ENCODE data around the gene LARP7.
"Not testable (repeated sequence)": the region's sequence is repeated elsewhere in the genome, so short reads cannot be mapped to it uniquely, and the experiment has no call there.

LARP7 gene

GRCh38 chr4:112648263-112649054, 11.5 kb downstream of the LARP7 start:
- intact Hi-C loops (cut with DNase I), result no loop called here
- no peak for DNase-seq

DNA sequence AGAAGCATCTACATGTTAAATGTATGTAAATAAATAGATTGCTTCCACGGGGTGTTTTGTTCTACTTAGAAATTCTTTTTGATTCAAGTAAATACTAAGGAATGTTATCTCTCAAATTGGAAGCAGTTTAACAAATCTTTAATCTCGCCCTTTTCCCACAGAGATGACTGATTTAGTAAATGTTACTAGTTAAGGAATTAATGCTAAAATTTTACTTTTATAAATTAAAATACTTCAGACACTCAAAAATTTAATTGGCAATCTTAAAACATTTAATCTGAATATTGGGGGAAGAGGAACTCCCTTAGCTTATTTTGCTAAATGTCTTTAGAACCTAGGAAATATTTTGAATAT, 12.1 kb downstream of the LARP7 start:
- DNase-seq, result no peak
- intact Hi-C loops (cut with DNase I), result no loop called here

DNA sequence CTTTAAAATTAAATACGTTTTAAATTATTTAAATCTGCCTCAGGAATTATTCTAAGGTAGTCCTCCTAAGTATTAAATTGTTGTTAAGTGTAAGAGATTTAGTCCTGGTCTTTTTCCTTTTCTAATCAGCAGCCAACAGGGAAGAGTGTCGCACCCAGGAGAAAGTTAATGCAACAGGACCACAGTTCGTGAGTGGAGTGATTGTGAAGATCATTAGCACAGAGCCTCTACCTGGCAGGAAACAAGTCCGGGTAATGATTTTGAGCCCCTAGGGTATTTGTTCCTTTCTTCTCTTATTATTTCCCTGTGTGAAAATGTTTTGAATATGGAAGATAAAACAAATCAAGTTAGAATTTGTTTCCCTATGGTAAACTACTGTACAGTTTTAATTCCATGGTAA, 13.4 kb downstream of the LARP7 start:
- intact Hi-C loops (cut with DNase I), result no loop called here
- DNase-seq, result no peak

DNA sequence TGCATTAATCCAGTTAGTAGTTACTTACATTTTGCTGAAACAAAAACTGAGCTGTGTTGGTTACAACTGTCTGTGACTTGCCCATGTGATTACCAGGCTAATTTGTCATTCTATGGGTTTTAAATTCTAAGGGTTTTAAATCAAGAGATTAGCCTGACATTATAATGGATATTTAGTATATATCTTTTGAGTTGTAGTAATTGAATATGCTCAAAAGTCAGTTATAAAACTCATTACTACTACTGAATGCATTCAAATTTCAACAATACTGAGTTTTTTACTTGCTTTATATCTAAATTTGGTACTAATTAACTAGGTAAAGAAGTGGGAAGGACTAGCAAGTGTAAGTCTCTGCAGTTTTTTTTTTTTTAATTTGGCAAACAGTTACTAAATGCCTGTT, 14.7 kb downstream of the LARP7 start:
- intact Hi-C loops (cut with DNase I), result no loop called here
- DNase-seq, result no peak

DNA sequence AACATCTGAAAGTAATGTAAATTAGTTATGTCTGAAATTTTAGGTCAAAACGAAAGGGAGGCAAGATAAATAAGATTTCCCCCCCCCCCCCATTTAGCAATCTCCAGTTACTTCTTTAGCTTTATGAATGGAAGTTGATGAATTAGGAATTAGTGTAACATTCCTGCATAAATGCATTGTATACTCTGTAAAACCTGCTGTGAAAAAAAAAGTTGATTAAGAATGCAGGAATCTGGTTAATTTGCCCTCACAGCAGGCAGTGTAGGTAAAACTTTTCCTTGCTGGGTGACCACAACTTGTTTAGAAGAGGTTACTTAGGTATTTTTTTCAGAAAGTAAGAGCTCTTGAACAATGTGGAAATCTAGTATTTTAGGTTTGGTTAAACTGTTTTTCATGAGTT, 15.3 kb downstream of the LARP7 start:
- no peak for DNase-seq
- intact Hi-C loops (cut with DNase I), result no loop called here

DNA sequence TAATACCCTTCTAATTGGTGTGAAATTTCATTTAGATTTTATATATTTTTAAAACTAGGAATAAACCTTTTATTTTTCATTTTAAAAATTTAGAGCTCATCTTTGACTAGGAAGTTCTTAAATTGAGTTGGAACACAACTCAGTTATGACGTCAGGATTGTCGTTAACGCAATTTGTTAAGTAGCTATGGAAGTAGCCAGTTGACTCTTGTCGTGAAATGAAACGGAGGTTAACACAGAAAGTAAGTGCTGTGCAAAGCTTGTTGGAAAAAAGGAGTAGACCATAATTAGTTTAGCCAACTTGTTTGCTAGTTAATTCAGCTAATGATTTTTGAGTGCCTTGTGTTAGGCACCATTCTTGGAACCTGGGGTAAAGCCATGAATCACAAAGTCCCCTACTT, 18.3 kb downstream of the LARP7 start:
- intact Hi-C loops (cut with DNase I), result no loop called here
- DNase-seq, result no peak

DNA sequence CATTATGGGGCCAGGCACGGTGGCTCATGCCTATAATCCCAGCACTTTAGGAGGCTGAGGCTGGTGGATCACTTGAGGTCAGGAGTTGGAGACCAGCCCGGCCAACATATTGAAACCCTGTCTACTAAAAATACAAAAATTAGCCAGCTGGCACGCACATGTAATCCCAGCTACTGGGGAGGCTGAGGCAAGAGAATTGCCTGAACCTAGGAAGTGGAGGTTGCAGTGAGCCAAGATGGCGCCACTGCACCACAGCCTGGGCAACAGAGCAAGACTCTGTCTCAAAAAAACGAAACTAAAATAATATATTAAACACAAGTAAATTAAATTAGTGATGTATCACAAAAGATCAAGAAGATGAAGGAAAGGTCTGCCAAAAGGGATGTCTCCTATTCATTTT, 19.2 kb downstream of the LARP7 start:
- intact Hi-C loops (cut with DNase I); DNase-seq: not testable (repeated sequence)

GRCh38 chr4:112664611-112665010, 27.7 kb downstream of the LARP7 start:
- intact Hi-C loops (cut with DNase I), result no loop called here
- DNase-seq, result no peak

DNA sequence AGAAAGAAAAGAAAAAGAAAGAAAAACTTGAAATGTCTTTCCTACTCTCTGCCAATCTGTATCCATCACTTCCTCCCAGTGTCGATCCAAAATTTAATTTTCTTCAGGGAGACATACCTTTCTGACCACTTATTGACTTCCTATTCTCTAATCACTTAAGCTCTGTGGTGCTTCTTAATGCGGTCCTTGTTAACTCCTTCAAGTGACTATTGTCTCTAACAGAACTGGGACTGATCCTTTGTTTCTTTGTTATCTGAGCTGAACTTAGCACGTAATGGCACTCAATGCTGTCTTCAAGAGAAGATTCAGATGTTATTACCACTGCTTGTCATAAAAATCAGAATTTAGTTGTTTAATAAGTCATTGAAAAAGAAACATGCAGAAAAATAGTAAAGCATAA, 31.2 kb downstream of the LARP7 start:
- intact Hi-C loops (cut with DNase I), result no loop called here
- no peak for DNase-seq

GRCh38 chr4:112673076-112673475, 36.1 kb downstream of the LARP7 start:
- intact Hi-C loops (cut with DNase I), result no loop called here
- no peak for DNase-seq

DNA sequence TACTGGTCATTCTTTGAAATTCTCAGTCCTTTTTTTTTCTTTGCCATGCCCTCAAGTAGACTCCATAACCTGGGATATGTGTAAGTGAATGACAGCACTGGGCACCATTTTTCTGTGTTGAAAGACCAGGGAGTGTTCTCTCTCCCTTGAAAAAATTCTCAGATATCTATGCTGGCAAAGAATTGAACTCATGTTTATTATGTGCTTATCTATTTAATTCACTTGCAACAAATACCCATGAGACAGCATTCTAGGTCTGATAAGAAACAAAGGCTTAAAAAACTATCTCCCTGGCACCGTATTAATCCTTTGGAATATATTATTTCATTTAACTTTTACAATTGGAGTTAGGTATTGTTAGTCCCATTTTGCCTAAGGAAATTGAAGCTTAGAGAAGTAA, 36.7 kb downstream of the LARP7 start:
- intact Hi-C loops (cut with DNase I), result no loop called here
- DNase-seq, result no peak

DNA sequence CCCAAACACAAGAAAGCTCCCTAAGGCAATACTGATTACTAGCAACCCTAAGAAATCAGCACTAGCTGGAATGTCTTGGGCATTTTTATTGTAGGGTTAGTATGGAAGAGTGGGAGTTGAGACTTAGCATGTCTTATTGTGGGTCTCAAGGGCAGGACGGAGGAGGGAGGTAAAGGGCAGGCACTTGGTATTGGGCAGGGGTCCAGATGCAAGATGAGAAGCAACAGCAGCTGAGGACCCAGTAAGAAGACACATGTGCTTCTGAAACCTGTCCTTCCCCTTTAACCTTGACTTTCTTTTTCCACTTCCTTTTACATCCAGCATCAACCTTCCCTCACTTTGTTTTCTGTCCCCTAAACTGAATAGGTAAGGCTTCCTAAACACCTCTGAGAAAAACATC, 37.4 kb downstream of the LARP7 start:
- DNase-seq, result no peak
- intact Hi-C loops (cut with DNase I), result no loop called here

- intact Hi-C loops (cut with DNase I), result no loop called here
- no peak for DNase-seq
These were observed 40.7 kb downstream of the LARP7 start for GRCh38 chr4:112677519-112678091.

- no peak for DNase-seq
- intact Hi-C loops (cut with DNase I), result no loop called here
These were observed 44.1 kb downstream of the LARP7 start for GRCh38 chr4:112680996-112681395.

GRCh38 chr4:112693507-112693906, 56.6 kb downstream of the LARP7 start:
- intact Hi-C loops (cut with DNase I), result no loop called here
- no peak for DNase-seq

DNA sequence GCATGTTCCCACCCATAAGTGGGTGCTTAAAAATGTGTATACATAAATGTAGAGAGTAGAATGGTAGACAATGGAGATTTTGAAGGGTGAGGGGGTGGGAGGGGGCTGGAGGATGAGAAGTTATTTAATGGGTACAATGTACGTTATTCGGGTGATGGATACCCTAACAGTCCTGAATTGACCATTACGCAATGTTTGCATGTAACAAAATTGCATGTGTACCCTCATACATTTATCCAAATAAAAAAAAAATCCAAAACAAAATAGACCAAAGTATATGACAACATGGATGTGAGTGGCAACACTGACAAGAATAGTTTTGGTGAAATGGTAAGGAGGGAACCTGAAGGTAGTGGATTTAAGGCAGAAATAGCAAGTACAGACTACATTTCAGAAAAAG, 63.7 kb downstream of the LARP7 start:
- intact Hi-C loops (cut with DNase I), result no loop called here
- no peak for DNase-seq

DNA sequence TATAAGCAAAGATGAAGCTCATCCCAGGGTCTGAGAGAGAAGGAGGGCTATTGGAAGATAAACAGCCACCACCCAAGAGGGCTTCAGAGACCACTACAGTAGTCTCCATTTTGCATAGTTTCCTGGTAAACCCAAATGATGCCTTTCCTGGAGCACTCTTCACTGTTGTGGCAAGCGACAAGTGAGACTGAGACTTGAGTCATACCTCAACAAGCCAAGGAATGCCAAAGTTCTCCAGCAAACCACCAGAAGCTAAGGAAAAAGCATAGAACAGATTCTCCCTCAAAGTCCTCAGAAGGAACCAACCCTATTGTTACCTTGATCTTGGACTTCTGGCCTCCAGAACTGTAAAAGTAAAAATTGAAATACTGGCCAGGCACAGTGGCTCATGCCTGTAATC, 65.9 kb downstream of the LARP7 start:
- intact Hi-C loops (cut with DNase I), result no loop called here
- no peak for DNase-seq

GRCh38 chr4:112704322-112704721, 67.4 kb downstream of the LARP7 start:
- intact Hi-C loops (cut with DNase I), result no loop called here
- DNase-seq, result no peak

DNA sequence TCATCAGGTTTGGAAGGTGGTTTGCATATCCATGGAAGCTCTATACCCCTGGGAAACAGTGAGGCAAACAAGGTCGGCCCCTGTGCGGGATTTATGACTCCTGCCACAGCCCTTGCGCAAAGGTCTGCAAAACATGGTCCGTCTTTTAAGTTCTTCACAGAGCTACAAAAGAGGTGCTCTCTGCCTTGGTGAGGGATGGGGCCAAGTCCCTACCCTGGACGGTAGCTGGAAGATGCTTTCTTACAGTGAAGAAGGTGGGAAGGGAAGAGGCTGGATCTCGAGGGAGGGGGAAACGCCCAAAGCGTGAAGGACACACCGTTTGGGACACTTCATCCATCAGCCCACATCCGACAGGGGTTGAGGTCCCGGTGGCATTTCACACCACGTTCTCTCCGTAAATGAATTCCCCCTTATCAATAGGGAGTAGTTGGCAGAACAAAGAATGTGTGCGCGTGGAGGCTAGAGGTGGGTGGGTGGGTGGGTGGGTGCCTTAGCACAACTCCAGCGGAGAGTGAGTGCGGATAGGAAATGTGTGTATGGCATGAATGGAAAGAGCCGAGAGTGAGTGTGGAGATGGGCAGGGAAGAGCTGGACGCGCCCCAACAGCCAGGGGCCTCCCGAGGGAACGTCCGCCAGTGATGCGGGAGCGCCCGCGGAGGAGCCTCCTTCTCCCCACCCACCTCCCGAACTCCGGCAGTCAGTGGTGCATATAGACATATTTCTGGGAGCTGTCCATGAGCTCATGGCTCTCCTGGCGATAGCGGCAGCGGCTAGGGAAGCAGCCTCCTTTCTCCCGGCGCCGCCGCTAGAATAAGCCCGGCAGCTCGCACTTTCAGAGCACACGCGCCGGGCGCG, 68.3 kb downstream of the LARP7 start:
- DNase-seq, result peak; percentile 26 to 93 (median 56)
- intact Hi-C loops (cut with DNase I), result no loop called here

DNA sequence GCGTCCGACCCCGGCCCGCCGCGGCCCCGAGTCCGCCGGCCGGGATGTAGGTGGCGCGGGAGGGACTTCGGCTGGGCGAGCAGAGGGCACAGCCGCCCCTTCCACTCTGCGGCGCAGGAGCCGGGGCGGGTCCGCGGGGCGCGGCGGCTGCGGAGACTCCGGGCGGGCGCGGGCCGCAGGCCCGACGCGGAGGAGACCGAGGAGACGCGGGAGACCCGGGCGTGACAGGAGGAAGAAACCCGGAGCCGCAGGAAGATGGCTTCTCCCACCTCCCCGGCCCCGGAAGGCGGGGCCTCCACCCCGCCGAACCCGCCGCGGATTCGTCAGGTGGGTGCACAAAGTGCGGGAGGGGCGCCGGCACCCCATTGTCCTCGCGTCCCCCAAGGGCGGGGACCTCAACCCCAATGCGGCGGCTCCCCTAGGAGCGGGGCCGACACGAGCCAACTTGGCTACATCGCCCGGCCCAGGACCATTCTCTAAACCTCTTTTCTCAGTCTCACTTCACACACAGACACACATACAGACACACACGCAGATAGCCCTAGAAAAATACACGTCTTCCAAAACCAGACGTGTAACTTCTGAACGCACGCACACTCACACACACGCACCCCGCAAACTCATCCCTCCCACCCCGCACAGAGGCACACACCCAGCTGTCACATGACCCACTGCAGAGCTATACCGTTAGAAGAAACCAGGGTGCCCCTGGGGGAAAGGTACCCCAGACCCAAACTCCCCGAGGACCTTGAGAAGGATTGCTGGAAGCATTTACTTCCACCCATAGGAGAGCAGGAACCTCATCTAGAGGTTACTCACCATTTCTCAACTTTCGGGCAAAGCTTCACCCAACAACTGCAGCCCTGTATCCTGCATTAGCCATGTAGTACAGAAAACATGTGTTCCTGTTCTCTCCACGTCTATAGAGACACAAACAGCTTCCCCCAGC, 69.2 kb downstream of the LARP7 start:
- intact Hi-C loops (cut with DNase I), result not testable (repeated sequence)

DNA sequence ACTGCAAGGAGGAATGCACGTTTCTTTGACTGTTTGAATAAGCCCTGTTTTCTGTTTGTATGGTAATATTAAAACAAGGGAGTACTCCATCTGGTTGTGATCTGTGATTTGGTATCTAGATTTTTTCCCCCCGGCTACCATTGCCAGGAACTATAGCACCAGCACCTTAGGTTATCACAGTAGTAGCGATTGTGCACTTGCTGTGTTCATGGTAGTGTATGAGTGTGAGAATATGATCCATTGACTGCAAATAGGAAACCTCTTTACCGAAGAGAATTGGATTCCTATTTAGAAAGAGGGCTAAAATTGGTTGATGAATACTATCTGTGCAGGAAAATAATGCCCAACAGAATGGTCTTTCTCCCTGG, 69.9 kb downstream of the LARP7 start:
- intact Hi-C loops (cut with DNase I), result no loop called here
- DNase-seq, result no peak

More for the DNA sequence above, 69.2 kb downstream of the LARP7 start:
- peak in 7 of 10 donors; percentile 19 to 87 (median 42) for DNase-seq

All from posterior cingulate gyrus (tissue), 11 donors.